NCI-H128 (cell line): ENCODE data around the gene FAM131A.

Experiments used
- DNase-seq: peaks from one replicate; lab custom pipeline; 2025; ENCODE audit not compliant: unreplicated experiment; lab: John Stamatoyannopoulos, UW

The FAM131A gene

DNA sequence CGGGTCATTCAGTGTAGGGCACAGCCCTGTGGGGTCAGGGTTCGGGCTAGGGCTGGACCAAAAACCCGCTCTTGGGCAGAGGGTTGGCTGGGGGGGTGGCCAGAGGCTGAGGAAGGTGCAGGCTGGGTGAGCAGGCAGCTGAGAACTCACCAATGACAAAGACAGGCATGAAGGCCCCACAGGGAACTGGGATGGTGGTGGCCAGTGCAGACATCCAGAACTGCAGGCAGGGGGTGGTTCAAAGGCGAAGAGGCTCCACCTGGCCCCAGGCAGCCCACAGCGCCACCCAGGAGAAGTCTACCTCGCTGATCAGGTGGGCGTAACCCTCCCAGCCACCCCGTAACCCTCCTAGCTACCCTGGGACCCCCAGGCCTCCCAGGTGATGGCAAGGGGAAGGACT, 17.4 kb downstream of the FAM131A start:
- no peak for DNase-seq

DNA sequence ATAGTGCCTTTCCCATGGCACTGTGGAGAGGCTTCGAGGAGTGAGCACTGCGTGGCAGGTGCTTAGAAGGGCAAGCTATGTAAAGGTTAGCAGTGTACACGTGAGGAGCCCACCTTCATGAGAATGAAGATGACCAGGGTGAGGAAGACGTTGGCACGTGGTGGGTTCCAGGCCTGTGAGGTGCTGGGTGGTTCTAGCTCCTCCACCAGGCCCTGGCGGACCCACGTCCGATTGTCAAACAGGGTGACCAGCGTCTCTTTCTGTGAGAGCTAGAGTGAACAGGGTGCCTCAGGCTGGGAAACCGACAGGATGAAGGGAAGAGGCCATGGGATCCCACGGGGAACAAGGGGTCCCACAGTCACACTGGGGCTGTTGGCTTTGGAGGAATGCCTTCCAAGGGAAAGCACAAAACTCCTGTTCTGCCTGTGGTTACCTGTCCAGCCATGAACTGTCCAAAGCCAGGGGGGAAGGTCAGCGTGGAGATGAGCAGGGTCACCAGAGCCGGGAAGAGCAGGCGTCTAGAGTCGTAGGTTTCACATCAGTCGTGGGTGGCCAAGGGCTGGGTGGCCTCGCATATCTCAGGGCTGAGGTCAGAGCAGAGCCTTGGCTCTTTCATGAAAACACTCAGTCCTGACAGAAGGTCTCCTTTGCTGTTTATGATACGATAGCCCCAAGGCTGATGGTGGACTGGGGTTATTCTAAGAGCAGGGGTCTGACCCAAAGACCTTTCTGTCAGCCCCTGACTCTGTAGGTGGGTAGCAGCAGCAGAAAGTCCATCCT, 18.1 kb downstream of the FAM131A start:
- no peak for DNase-seq

DNA sequence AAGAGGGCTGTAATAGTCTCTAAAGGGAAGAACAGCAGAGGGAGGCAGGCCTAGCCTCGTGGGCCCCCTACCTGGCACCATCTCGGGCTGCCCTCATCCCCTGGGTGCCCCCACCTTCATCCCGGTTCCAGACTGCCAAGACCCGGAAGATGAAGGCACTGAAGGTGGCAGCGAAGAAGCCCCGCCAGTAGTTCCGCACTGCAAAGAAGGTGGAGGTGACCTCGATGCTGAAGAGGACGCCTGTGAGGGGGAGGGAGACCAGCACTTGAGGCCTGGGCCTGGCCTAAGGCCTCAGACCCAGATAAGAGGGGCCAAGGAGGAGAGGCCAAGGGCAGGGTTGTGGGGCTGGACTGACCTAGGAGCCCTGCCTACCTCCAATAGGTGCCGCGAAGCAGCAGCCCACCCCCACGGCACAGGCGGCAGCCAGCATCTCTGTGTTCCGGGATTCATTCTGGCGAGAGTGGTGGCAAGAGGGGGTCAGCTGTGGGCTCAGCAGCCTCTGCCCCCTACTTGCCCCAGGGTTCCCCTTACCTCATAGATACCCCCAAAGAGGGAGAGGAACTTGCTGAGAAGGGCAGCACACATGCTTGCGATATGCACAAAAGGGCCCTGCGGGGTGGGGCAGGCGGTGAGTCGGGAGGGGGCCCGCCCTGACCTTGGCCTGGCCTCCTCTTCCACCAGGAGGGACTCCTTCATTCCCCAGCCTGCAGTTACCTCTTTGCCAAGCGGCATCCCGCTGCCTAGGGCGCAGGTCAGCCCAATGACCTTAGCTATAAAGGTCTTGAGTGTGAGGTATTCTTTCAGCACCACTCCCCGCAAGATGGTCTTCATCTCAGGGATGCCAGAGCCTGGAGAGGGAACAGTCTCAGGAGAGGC, 20.1 kb downstream of the FAM131A start:
- no peak for DNase-seq

DNA sequence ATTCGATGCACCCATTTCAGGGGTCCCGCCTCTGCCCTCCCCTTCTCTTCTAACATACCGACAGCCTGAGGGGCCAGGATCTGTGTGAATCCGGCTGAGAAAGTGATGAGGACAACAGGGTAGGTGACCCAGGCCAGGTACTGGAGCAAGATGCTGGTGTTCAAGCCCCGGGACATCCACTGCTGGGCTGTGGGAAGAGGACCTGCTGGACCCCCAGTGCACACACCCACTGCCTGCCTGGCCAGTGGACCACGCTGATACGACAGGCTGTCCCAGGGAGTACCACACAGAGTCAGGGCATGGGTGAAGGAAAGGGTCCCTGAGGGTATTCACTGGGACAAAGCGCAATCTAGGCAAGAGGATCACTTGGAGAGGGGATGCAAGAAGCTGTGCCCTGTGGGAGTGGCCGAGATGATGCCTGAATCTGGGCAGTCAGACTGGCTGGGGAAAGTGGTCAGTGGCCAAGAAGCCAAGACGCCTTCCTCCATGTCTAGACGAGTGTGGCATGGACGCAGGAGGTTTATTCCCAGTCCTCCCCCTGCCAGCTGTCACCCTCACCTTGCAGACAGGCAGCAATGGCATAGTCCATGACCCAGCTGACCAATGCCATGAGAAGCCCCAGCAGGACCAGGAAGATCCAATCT, 20.8 kb downstream of the FAM131A start:
- no peak for DNase-seq

DNA sequence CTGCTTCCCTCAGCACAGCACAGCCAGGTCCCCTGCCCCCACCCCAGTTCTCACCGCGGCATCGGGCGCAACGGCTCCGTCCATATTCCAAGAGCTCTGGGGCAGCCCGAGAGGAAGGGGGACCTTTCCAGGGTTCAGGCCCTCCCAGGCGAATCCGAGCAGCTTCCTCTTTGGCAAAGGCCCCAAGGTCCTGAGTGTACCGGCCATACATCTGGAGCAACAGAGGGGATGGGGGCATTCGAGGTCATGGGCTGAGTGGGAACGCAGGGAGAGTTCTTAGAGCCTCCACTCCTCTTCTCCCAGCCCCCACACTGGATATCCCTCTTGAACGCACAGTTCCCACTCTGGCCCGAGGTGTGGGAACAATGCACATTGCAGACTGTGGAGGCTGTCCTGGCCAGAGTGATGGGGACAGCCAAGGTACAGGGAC, 21.5 kb downstream of the FAM131A start:
- DNase-seq: no peak

DNA sequence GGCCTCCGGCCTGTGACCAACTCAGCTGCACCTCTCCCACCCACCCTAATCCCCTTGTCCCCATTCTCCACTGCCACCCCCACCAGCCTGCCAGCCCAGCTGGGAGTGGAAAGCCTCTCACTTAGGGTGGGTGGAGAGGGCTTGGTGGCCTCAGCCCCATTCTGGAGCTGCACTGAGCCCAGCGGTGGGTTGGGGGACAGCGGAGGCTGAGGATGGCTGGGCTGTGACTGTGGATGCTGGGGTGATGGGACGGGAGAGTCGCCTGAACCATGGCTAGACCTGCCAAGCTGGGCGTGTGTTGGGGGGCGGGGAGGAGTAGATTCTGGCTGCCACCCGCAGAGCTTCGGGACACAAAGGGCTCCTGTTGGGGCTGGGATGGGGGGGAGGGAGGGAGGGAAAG, 22.2 kb downstream of the FAM131A start:
- DNase-seq: no peak

DNA sequence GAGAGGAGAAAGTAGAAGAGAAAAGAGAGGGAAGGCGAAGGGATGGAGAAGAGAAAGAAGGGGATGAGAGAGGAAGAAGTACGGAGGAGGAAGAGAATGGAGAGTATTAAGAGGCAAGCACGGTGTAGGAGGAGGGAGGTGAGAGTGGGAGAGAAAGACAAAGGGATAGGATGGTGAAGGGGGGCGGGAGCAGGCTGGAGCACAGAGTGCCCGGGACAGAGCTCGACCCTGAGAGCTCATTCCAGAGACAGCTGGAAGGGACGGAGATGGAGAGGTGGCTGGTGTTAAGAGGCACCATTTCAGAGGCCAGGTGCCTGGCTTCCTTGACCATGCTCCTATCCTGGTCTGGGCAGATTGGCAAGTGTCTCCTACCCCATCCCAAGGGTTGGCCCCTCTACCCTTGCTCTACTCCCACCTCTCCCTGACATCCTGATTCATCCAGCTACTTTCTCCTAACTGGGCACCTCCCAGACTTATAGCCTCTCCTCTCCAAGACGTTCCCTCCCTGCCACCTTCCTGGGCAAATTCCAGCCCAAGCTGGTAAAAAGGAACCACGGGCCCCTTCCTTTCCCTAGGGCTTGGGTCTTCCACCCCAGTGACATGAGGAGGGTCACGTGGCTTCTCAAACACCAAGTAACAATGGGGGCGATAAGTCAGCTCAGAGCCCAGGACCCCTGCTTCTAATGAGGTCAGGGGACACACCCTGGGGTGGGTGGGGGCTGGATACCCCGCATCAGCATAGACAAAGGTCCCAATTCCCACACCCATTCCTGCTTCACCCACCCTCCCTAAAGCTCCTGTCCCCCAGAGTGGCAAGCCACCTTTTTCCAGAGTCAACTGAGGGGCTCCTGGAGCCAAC, 22.9 kb downstream of the FAM131A start:
- no peak for DNase-seq

DNA sequence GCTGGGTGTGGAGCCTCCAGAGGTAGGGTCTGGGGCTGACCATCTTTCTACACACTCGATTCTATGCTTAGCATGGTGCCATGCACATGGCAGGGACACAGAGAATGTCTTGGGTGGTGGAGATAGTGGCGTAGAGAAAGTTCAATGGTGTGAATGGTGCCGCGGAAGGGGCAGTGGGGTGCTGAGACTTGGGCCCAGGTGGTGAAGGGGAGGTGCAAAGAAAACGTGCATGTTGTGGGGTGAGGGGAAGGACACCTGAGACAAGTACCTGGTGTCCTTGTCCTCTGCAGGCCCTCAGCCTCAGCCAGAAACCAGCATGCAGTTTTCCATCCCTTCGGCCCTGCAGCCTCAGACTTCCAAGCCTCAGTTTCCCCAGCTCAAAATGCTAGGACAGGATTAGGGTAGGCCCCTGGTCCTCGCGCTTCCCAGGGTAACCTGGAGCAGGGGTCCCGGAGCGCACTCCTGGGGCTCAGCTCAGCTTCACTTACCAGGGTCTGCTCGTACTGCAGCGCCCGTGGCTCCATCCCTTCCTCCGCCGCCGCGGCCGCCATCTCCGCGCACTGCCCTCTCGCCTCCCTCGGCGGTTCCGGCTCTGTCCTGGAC, 23.6 kb downstream of the FAM131A start:
- DNase-seq: no peak

DNA sequence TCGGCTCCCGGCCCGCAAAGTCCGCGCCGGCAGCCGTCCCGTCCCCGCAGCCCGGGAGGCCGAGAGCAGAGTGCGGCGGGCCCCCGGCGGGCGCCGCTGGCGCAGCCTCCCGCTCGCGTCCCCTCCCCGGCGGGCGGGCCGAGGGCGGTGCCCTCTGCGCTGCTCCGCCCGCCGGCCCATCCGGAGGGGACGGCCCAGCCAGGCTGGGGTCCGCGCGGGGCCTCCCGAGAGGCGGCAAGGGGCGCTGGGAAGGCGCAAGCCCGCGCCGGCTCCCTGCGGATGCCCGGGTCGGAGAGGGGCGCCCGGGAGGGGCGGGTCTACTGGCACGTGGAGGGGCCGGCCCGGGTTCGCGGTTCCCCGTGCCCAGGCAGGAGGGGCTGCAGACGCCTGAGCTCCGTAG, 24.1 kb downstream of the FAM131A start, which contains the start of the genes CLCN2 and POLR2H:
CLCN2 (minus strand) TSS at position 74 of the 400 bp plus-strand sequence. CDS start 126 bp downstream, outside the sequence.
POLR2H (plus strand) TSS at position 179 of the 400 bp plus-strand sequence. CDS start 1,783 bp downstream, outside the sequence.
- DNase-seq: peak; percentile 21

DNA sequence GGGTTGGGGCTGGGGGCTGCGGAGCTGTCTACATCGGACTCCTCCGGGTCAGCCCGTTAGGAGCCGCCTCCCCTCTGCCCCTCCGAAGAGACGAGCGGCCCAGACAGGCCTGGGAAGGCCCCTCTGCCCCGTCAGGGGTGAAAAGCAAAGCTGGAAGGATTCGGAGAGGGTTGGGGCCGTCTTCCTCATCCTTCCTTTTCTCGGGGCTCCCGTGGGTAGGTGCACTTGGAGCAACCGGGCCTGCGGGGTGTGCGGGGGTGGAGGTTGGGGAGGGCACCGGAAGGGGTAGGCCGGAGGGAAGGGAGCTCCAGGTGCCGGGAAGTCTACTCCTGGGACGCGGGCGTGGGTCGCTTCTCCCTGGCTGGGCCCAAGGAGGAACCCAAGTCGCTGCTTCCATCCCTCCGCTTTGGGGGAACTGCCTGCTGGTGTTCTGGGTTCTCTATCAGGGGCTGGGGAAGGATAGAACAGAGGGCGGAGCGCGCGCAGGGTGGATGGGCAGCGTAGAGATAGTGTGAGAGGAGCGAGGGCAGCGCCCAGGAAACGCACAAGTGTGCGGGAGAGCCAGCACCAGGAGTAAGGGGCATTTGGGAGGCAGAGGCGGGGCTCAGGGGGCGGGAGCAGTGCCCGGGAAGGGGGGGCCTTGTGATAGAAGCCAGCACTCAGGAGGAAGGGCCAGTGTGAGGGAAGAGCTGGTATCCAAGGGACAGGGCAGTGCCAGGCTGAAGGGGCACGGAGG, 24.7 kb downstream of the FAM131A start:
- DNase-seq: no peak

DNA sequence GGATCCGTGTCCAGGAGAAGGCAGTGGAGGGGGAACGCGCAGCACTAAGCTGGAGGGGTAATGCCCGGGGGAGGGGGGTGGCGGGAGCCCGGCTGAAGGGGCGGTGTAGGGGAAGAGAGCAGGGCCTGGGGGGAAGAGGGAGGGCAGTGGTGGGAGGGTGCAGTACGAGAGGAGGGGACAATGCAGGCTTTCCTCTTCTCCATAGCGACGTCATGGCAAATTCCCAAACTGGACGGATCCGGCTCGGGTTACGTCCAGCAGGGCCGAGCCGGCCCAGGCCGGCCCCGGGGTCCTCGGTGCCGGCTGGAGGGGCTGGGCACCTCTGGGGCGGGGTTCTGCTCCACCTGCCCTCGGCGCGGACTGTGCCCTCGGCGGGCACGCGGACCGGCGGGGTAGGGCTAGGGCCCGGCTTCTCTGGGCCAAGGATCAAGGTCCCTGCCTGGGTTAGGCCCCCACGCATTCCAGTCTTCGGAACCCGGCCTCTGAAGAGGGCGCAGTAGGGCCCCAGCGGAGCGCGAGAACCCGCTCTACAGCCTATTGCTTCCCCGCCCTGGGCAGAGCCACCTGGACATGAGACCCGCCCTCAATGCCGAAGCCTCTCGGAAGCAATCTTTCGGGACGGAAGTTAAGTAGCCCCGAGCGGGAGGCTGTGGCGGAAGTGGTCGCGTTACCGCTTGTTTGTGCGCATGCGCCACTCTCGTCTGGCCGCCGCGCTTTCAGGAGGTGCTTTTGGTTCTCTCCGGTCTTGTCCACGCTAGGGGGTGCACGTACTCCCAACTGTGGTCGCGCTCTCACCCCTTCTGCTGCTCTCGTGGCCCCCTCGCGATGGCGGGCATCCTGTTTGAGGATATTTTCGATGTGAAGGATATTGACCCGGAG, 25.5 kb downstream of the FAM131A start:
- peak; percentile 98 for DNase-seq

DNA sequence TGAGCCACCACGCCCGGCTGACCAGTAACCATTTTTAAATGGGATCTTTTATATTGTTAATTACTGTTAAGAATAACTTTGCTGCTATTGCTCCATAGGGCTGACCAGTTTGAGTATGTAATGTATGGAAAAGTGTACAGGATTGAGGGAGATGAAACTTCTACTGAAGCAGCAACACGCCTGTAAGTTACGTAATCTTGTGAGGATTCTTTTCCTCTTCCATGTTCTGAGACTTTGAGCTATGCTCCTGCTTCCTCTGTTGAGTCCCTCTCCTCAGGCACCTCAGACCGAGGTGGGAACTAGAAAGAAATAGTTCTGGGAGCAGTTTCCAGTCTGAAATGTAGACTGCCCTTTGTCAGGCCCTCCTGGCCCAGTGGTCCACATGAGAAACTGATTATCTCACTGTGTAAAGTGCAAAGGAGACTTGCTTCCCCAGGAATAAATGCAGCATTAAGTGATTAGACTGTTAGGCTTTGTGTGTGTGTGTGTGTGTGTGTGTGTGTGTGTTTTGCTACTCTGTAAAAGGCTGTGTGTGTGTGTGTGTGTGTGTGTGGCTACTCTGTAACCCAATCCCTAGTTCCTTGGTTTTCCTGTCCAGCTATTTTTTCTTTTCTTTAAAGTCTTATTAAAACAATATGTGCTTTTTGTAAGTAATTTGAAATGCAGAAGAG, 29.4 kb downstream of the FAM131A start:
- no peak for DNase-seq

DNA sequence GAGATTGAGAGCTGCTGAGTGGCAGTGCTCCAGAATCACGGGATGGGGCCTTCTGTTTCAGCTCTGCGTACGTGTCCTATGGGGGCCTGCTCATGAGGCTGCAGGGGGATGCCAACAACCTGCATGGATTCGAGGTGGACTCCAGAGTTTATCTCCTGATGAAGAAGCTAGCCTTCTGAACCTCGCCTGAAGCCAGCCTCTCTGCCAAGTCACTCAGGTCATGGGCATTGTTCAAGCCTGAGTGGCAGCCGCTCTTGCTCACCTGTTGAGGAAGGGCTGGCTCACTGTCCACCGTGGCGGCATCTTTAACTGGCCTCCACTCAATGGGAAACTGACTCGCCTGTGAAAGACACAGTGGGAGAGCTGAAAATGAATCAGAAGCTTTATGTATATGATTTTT, 30.7 kb downstream of the FAM131A start:
- no peak for DNase-seq

DNA sequence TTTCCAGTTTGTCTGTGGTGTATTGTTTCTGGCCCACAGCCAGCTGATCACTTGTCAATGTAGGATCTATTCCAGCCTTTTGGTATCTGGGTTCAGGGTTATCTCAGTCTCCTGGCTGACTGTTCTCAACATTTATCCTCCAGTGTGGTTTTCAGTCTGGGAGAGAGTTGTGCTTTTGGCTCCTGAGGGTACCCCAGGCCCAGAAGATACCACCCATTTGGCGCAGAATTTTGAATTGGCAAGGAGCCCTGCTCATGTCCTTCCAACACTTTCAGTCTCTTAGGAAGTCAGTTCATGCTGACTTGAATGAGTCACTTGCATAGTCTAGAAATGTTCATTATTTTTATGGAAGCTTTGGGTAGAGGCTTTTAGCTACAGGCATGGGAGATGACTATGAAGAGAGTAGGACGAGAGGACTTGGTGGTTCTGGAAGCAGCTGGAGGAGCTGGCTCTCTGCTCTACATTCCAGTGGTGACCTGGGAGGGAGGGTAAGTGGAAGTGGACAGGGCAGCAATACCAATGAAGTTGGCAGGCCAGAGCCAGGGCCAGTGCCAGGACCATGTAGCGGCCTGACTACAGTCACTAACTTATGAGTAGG, 31.3 kb downstream of the FAM131A start:
- DNase-seq: no peak

DNA sequence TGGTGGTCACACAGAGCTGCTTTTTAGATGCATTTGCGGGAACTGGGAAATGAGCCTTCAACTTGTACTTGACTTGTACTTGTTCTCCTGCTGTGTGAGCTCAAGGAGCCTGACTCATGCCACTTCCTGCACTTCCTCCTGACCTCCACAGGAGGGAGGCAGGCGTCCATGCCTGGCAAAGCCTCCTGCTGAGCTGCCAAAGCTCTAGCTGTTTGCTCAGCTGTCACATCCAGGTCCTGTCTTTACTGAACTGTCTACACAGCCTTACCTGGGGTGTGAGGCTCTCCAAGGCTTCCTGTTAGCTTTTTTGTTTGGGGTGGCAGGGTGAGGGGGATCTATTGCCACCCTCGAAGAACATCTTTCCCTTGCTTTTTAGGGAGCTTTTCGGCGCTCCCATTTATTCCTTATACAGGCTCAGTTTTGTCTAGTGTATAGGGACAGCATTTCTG, 34.2 kb downstream of the FAM131A start:
- DNase-seq: peak; percentile 77

DNA sequence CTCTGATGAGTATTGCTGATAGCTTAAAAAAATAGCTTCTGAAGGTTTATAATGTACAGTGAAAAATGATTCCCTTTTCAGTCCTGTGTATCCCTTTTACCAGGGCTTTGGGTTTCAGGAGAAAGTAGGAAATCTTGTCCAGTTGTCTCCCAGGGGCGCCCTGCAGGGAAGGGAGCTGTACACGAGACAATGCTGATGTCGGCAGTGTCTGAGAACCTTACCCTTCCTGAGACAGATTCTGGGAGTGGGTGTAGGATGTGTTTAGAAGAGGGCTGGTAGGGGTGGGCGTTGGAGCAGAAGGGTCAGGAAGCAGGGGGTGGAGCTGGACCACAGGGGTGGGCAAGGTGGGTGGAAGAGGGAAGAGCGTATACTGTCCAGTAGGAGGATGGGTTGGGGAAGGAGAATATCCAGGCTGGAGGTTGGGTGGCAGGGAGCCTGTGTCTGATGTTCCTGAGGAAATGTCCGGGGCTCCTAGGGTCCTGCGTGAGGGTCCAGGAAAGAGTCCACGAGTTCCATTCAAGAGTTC, 35.0 kb downstream of the FAM131A start:
- DNase-seq: no peak

DNA sequence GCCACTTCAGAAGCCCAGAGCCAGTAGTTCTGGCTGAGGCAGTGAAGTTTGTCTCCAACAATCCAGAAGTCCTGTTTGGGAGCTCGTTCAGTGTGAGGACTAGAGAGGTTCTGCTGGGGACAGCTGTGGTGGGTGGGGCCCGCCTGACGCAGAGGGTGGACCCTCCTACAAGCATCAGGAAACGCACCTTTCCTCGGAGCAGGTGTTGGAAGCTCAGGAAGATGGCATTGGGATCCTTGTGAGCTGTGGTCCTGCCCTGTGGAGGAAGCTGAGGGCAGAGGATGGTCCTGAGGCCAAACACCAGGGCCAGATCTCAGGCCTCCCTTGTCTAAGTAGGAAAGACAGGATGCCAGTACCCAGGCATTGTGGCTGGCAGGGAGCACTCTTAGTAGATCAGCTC, 35.5 kb downstream of the FAM131A start:
- DNase-seq: no peak
